Right atrium auricular region (tissue), 2 donors: ENCODE data around the gene OR2S2. TPM values are rescaled to one million over a fixed set of nuclear protein-coding genes. Genes with fewer than 3 reads are reported as not detected.
"Not testable (repeated sequence)": the region's sequence is repeated elsewhere in the genome, so short reads cannot be mapped to it uniquely, and the experiment has no call there.

Experiments
- DNase-seq: peaks from one replicate; pipeline ENCODE4 v3.0.0-alpha.2; 2019; ENCODE audit warnings: low spot score
- H3K27ac ChIP-seq, 2 donors: fragments of 200-600 bp; sonication (generic); 1 replicate in 1 of 2; 2 replicates in 1 of 2; pipeline ENCODE4 v1.5.1; 2016 to 2019
- H3K27me3 ChIP-seq, 2 donors: fragments of 200-600 bp; sonication (generic); one replicate each; pipeline versions ENCODE4 v1.5.1 to v1.6.0; 2017 to 2019
- H3K36me3 ChIP-seq: fragments of 200-600 bp; sonication (generic); one replicate; pipeline ENCODE4 v1.5.1; 2016
- H3K4me1 ChIP-seq, 2 donors: fragments of 200-600 bp; sonication (generic); one replicate each; pipeline versions ENCODE4 v1.5.1 to v1.6.0; 2017 to 2019
- H3K4me3 ChIP-seq, 2 donors: fragments of 200-600 bp; sonication (generic); 1 replicate in 1 of 2; 2 replicates in 1 of 2; pipeline ENCODE4 v1.5.1; 2017 to 2019; ENCODE audit warnings: mild to moderate bottlenecking in 1 of 2, moderate library complexity in 1 of 2
- H3K9me3 ChIP-seq, 2 donors: fragments of 200-600 bp; sonication (generic); one replicate each; pipeline ENCODE4 v1.5.1; 2019
- total RNA-seq, 2 donors: library from RNA; depleted of rRNA; stranded (reverse); fragments of >200 nt; gene quantifications; one replicate each; pipeline ENCODE4 v1.1.0, GENCODE V29; 2016
- TF ChIP-seq, protein P1 (sequence below), 2 donors: fragments of 200-600 bp; sonication (generic); IDR thresholded peaks; one replicate each; pipeline ENCODE4 v1.5.1; 2019; ENCODE audit warnings: antibody characterized with exemption in 2 of 2

OR2S2 gene
- total RNA-seq, 2 donors from 2014 or later, result not detected

DNA sequence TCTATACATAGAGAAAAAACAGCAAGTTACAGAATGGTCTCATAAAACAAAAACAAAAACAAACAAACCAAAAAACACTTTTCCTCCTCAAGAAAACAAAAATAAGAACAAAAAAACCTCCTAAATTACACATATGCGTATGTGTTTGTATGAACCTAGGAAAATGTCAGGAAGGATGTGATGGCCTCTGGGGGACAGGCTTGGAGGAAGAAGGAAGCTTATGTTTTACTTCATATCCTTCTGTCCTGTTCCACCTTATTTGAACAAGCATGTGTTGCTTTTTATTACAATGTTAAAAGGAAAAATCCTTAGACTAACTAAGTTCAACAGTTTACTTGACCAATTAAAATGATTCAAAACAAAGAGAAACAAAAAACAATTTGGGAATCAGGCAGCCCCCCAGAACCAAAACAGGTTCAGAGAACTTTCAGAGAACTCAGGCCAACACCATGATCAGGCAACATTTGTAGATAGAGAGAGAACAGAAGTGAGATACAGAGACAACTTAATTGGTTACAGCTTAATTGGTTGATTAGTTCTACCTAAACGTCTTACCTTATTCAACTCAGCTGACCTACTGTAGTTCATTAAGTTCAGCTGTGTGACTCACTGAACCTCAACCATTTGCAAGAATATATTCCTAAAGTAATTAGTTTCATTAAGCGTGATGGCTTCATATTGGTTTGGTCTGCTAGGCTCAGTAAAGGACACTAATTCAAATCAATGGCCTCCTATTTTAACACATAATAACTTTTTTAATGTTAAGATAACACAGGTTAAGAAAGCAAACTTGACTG is 38.5 kb downstream of the OR2S2 start:
- Histone ChIP-seq H3K36me3 (no peaks in the 10 kb centered on the region), H3K27ac (peak overlapping the region; percentile 52 to 73), H3K27me3 (no peaks in the 10 kb centered on the region), H3K4me3 (no peak overlapping the region), H3K4me1 (peaks cover 0 to 61% of the 10 kb centered on the region in 2 donors), H3K9me3 (no peaks in the 10 kb centered on the region)
- DNase-seq, result no peak
- TF ChIP-seq, protein P1, sequence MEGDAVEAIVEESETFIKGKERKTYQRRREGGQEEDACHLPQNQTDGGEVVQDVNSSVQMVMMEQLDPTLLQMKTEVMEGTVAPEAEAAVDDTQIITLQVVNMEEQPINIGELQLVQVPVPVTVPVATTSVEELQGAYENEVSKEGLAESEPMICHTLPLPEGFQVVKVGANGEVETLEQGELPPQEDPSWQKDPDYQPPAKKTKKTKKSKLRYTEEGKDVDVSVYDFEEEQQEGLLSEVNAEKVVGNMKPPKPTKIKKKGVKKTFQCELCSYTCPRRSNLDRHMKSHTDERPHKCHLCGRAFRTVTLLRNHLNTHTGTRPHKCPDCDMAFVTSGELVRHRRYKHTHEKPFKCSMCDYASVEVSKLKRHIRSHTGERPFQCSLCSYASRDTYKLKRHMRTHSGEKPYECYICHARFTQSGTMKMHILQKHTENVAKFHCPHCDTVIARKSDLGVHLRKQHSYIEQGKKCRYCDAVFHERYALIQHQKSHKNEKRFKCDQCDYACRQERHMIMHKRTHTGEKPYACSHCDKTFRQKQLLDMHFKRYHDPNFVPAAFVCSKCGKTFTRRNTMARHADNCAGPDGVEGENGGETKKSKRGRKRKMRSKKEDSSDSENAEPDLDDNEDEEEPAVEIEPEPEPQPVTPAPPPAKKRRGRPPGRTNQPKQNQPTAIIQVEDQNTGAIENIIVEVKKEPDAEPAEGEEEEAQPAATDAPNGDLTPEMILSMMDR (IDR thresholded peaks at IDR 0.05), result no peak

DNA sequence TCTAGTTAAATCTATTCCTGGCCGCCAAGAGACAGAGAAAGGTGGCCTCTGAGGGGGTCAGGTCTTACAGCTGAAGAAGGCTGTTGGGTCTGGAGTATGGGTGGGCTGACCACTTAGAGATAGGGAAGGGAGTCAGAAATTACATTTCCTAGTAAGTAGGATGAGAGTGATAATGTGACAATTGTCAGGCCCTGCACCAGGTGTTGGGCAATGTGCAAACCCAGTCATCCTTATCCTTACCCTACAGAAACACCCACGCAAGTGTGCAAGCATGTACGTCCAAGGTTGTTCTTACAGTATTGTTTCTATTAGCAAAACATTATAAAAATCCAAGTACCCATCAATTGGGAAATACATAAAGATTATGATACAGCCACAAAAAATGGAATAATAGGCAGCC is 39.2 kb downstream of the OR2S2 start:
- DNase-seq, result no peak
- no peaks in the 10 kb centered on the region for H3K36me3 ChIP-seq
- peak overlapping the region; percentile 52 to 73 for H3K27ac ChIP-seq
- TF ChIP-seq, protein P1 (IDR thresholded peaks at IDR 0.05), result no peak
- H3K4me1 ChIP-seq, result peaks cover 0 to 60% of the 10 kb centered on the region in 2 donors
- no peaks in the 10 kb centered on the region for H3K9me3 ChIP-seq
- H3K4me3 ChIP-seq, result no peak overlapping the region
- no peaks in the 10 kb centered on the region for H3K27me3 ChIP-seq

DNA sequence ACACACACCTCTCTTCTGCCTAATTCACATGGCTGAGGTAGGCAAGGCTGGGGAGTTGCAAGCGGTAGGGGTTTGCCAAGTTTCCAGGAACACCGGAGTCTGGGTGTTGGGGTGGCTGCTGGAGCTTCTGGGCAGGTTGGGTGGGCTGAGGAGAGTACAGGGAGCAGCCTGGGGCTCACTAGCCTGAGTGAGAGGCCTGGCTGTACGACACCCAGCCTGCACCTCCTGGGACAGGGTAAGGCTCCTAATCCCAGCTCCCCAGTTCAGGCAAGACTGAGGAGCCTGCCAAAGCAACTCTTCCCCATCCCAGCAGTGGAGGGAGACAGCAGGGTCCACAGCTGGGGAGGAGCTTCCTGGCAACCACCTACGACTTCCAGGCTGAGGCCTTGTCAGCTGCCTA is 40.7 kb downstream of the OR2S2 start:
- TF ChIP-seq, protein P1 (IDR thresholded peaks at IDR 0.05), result no peak
- Histone ChIP-seq H3K27me3 (no peaks in the 10 kb centered on the region), H3K4me3 (no peak overlapping the region), H3K36me3 (no peaks in the 10 kb centered on the region), H3K4me1 (peaks cover 0 to 64% of the 10 kb centered on the region in 2 donors), H3K27ac (peak overlapping the region; percentile 52 to 73), H3K9me3 (no peaks in the 10 kb centered on the region)
- DNase-seq, result no peak

DNA sequence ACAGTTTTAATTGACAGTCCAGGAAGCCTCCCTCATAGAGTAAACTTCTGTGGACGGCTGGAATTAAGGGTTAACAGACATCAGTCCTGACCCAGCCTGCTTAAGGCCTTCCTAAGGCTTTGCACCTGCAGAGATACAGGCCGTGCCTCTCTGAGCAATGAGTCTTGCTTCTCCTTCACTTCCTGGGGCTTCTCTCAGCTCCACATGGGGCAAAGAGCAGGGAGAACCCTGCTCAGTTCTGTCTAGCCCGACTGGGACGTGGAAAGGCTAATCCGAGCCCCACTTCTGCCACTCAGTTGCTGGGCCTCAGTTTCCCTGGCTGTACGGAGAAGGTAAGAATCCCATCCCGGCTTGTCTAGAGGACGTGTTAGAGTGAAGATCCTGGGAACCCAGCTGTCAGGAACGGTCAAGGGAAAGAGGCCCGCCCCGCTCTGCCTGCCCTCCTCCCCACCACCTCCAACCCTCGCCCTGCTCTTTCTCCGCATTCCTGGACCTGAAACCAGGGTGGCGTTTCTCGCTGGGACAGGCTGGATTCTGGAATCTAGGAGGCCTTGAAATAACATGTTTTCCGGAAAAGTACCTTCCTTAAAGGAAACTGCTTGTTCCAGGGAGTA is 42.2 kb downstream of the OR2S2 start:
- H3K4me1 ChIP-seq, result peaks cover 0 to 76% of the 10 kb centered on the region in 2 donors
- H3K27me3 ChIP-seq, result no peaks in the 10 kb centered on the region
- TF ChIP-seq, protein P1 (IDR thresholded peaks at IDR 0.05), result no peak

DNA sequence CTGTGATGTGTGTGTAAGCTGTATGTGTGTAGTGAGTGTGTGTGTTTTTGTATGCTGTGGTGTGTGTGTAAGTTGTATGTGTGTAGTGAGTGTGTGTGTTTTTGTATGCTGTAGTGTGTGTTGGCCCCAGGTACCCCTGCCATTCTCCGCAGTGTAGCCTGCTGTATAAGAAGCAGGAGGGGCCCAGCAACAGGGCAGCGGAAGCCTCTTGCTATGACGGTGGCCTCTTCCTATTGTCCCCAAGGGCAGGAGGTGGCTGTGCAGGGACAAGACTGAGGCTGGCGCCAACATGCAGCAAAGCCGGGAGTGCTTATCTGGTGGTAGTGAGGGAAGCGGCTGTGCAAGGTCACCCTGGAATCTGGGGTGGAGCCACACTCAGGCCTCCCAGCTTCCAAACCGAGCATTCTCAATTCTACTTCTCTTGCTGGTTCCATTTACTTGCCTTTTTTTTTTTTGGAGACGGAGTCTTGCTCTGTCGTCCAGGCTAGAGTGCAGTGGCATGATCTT is 43.6 kb downstream of the OR2S2 start:
- Histone ChIP-seq H3K27ac (peak overlapping the region; percentile 64 to 73), H3K27me3 (no peaks in the 10 kb centered on the region), H3K4me3 (no peak overlapping the region), H3K4me1 (peaks cover 0 to 80% of the 10 kb centered on the region in 2 donors), H3K9me3 (no peaks in the 10 kb centered on the region), H3K36me3 (no peaks in the 10 kb centered on the region)
- peak; percentile 85 for DNase-seq
- TF ChIP-seq, protein P1 (IDR thresholded peaks at IDR 0.05), result no peak

More for the DNA sequence above, 42.2 kb downstream of the OR2S2 start:
- peak overlapping the region; percentile 48 to 73 for H3K27ac ChIP-seq
- no peak overlapping the region for H3K4me3 ChIP-seq
- H3K36me3 ChIP-seq, result no peaks in the 10 kb centered on the region
- no peak for DNase-seq
- no peaks in the 10 kb centered on the region for H3K9me3 ChIP-seq

DNA sequence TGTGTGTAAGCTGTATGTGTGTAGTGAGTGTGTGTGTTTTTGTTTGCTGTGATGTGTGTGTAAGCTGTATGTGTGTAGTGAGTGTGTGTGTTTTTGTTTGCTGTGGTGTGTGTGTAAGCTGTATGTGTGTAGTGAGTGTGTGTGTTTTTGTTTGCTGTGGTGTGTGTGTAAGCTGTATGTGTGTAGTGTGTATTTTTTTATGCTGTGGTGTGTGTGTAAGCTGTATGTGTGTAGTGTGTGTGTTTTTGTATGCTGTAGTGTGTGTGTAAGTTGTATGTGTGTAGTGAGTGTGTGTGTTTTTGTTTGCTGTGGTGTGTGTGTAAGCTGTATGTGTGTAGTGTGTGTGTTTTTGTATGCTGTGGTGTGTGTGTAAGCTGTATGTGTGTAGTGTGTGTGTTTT is 44.5 kb downstream of the OR2S2 start:
- H3K27ac ChIP-seq, result peak overlapping the region; percentile 88 to 96
- not testable (repeated sequence) for H3K9me3 ChIP-seq, DNase-seq, H3K27me3 ChIP-seq, H3K36me3 ChIP-seq
- peaks cover 0 to 83% of the 10 kb centered on the region in 2 donors for H3K4me1 ChIP-seq
- peak overlapping the region in 1 of 2 donors; percentile 43 for H3K4me3 ChIP-seq
